ENCODE results near the gene CELF4.
A peak's percentile ranks its signal among the peaks of the same experiment; 100 is the strongest.

Gene CELF4

DNA sequence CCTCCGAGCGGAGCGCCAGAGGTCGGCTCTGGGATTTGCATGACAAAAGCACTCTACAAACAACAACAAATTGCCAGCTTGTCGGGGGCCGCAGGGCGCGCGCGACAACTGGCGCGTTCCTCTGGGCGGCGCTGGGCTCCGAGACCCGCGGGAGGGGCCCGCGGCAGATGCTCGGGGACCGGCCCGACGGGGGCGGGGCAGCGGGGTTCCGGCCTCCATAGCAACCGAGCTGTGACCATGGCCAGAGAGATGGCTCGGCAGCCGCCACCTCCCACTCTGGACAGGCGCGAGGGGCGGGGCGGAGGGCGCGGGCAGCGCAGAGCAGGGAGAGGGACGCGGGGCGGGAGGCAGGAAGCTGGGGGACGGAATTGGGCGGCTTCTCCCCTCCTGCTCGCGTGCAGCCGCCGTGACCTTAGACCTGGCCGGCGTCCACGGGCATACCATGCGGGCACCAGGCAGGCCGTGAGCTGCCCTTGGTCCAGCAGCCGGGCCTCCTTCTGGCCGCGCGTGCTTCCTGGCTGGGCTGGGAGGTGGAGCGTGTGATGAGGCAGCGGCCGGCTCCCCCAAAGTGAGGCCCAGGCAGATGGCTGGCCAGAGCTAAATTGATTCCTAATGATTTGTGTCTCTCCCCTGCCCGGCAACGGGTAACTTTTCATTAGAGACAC, 171.5 kb downstream of the CELF4 start:
- H3K9me2 ChIP-seq (replicated peaks; ENCODE audit: insufficient read depth, low read length), result no peaks in the 10 kb centered on the region
- H3K9me3 ChIP-seq (ENCODE audit: insufficient read depth, low read length), result no peaks in the 10 kb centered on the region
- H3K27ac ChIP-seq (ENCODE audit: low read depth, low read length), result no peak overlapping the region
- no peaks in the 10 kb centered on the region for H3K79me2 ChIP-seq (ENCODE audit: insufficient read depth, low read length)
- H3K27me3 ChIP-seq (ENCODE audit: low read length), result no peaks in the 10 kb centered on the region
- H3K9ac ChIP-seq (ENCODE audit: low read length), result no peak overlapping the region
- no peaks in the 10 kb centered on the region for H4K20me1 ChIP-seq (ENCODE audit: low read depth, low read length)
- H3K4me3 ChIP-seq (ENCODE audit: insufficient read depth, low read length, poor library complexity, severe bottlenecking), result no peak overlapping the region
- H3F3A ChIP-seq (ENCODE audit: insufficient read depth), result no peaks in the 10 kb centered on the region
- no peak overlapping the region for H2AFZ ChIP-seq (ENCODE audit: low read depth, low read length, severe bottlenecking)
- TF ChIP-seq, protein P1, sequence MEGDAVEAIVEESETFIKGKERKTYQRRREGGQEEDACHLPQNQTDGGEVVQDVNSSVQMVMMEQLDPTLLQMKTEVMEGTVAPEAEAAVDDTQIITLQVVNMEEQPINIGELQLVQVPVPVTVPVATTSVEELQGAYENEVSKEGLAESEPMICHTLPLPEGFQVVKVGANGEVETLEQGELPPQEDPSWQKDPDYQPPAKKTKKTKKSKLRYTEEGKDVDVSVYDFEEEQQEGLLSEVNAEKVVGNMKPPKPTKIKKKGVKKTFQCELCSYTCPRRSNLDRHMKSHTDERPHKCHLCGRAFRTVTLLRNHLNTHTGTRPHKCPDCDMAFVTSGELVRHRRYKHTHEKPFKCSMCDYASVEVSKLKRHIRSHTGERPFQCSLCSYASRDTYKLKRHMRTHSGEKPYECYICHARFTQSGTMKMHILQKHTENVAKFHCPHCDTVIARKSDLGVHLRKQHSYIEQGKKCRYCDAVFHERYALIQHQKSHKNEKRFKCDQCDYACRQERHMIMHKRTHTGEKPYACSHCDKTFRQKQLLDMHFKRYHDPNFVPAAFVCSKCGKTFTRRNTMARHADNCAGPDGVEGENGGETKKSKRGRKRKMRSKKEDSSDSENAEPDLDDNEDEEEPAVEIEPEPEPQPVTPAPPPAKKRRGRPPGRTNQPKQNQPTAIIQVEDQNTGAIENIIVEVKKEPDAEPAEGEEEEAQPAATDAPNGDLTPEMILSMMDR (IDR thresholded peaks at IDR 0.05; ENCODE audit: insufficient read depth, low read length, poor library complexity, severe bottlenecking), result no peak
- no peak for TF ChIP-seq EZH2phosphoT487 (conservative IDR thresholded peaks at IDR 0.05; ENCODE audit: low read length)
- H3K36me3 ChIP-seq (ENCODE audit: low read length), result no peaks in the 10 kb centered on the region
- H3K4me2 ChIP-seq (ENCODE audit: low read depth, low read length, poor library complexity, severe bottlenecking), result peak overlapping the region; percentile 6

DNA sequence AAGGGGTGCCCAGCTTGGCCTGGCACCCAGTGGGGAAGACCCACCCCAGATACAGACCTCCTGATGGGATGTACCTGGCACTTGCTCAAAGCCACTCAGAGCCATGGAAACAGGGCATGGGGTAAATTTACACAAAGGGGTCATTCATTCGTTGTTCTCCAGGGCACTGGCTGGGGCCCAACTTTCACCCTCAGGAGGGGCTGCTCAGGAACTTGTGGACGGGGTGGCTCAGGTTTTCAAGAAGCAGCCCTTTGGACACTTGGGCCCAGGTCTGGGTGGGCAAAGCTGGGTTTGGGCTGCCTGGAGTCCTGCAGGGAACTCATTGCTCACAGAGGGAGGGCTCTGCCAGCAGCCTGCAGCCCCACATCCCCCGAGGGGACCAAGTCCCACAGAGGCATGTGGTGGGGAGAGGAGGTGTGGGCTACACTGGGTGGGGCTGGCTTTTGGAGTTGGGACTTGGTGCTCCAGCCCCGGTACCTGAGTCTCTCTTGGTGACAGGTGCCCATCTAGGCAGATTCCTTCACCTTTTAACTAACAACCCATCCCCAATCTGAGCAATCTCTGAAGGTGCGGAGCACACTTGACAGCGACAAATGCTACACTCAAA, 172.3 kb downstream of the CELF4 start:
- Histone ChIP-seq H3K9ac (ENCODE audit: low read length) (no peak overlapping the region), H3K79me2 (ENCODE audit: insufficient read depth, low read length) (no peaks in the 10 kb centered on the region), H3K36me3 (ENCODE audit: low read length) (no peaks in the 10 kb centered on the region), H3K9me2 (replicated peaks; ENCODE audit: insufficient read depth, low read length) (no peaks in the 10 kb centered on the region), H3F3A (ENCODE audit: insufficient read depth) (no peaks in the 10 kb centered on the region), H3K4me3 (ENCODE audit: insufficient read depth, low read length, poor library complexity, severe bottlenecking) (no peak overlapping the region), H3K27ac (ENCODE audit: low read depth, low read length) (no peak overlapping the region), H2AFZ (ENCODE audit: low read depth, low read length, severe bottlenecking) (no peak overlapping the region), H3K9me3 (ENCODE audit: insufficient read depth, low read length) (no peaks in the 10 kb centered on the region), H4K20me1 (ENCODE audit: low read depth, low read length) (no peaks in the 10 kb centered on the region), H3K27me3 (ENCODE audit: low read length) (no peaks in the 10 kb centered on the region), H3K4me2 (ENCODE audit: low read depth, low read length, poor library complexity, severe bottlenecking) (peak overlapping the region; percentile 6)
- TF ChIP-seq, protein P1 (IDR thresholded peaks at IDR 0.05; ENCODE audit: insufficient read depth, low read length, poor library complexity, severe bottlenecking), result no peak
- no peak for TF ChIP-seq EZH2phosphoT487 (conservative IDR thresholded peaks at IDR 0.05; ENCODE audit: low read length)

GRCh38 chr18:37392648-37393047, 172.9 kb downstream of the CELF4 start:
- no peak overlapping the region for H2AFZ ChIP-seq (ENCODE audit: low read depth, low read length, severe bottlenecking)
- no peak overlapping the region for H3K9ac ChIP-seq (ENCODE audit: low read length)
- no peaks in the 10 kb centered on the region for H3K9me2 ChIP-seq (replicated peaks; ENCODE audit: insufficient read depth, low read length)
- H3K4me3 ChIP-seq (ENCODE audit: insufficient read depth, low read length, poor library complexity, severe bottlenecking), result no peak overlapping the region
- no peaks in the 10 kb centered on the region for H3K36me3 ChIP-seq (ENCODE audit: low read length)
- H3K27me3 ChIP-seq (ENCODE audit: low read length), result no peaks in the 10 kb centered on the region
- H4K20me1 ChIP-seq (ENCODE audit: low read depth, low read length), result no peaks in the 10 kb centered on the region
- H3K27ac ChIP-seq (ENCODE audit: low read depth, low read length), result no peak overlapping the region
- H3K79me2 ChIP-seq (ENCODE audit: insufficient read depth, low read length), result no peaks in the 10 kb centered on the region
- TF ChIP-seq, protein P1 (IDR thresholded peaks at IDR 0.05; ENCODE audit: insufficient read depth, low read length, poor library complexity, severe bottlenecking), result no peak
- no peak for TF ChIP-seq EZH2phosphoT487 (conservative IDR thresholded peaks at IDR 0.05; ENCODE audit: low read length)
- no peaks in the 10 kb centered on the region for H3K9me3 ChIP-seq (ENCODE audit: insufficient read depth, low read length)
- H3K4me2 ChIP-seq (ENCODE audit: low read depth, low read length, poor library complexity, severe bottlenecking), result no peak overlapping the region
- no peaks in the 10 kb centered on the region for H3F3A ChIP-seq (ENCODE audit: insufficient read depth)
